Lower leg skin (tissue), 4 donors: ENCODE results near the gene RGPD8. TPM values are rescaled to one million over a fixed set of nuclear protein-coding genes. Genes with fewer than 3 reads are reported as not detected.
"Not testable (repeated sequence)": the region's sequence is repeated elsewhere in the genome, so short reads cannot be mapped to it uniquely, and the experiment has no call there.

ENCODE experiments used
- DNase-seq, 2 donors: peaks; one replicate each; pipeline ENCODE4 v3.0.0-alpha.2; 2019; ENCODE audit warnings: low spot score in 2 of 2
- H3K4me3 ChIP-seq: fragments of 200-600 bp; sonication (generic); 2 replicates; pipeline ENCODE4 v1.5.1; 2017; ENCODE audit warnings: mild to moderate bottlenecking, low read depth; ENCODE audit not compliant: poor library complexity, severe bottlenecking
- POLR2A ChIP-seq, 2 donors: fragments of 450-650 bp; IDR thresholded peaks; one replicate each; pipeline ENCODE4 v1.6.1; 2016 to 2017; ENCODE audit warnings: antibody characterized with exemption in 2 of 2, mild to moderate bottlenecking in 1 of 2, moderate library complexity in 1 of 2
- WGBS, 2 donors: methylation state at CpG; one replicate each; pipeline ENCODE4 v1.1.5; 2018; 5-methylcytosine and 5-hydroxymethylcytosine counted together
- intact Hi-C: fragments of 100-400 bp; cut with DNase I; formaldehyde crosslinking; loops from one replicate; pipeline ENCODE4 v1.15.0; 2023; ENCODE audit warnings: low total_unique reads
- total RNA-seq, 4 donors: library from RNA; depleted of rRNA; stranded (reverse); fragments of >200 nt; gene quantifications; one replicate each; pipeline ENCODE4 v1.1.0, GENCODE V29; 2016
- TF ChIP-seq, protein P1 (sequence below), 3 donors: fragments of 450-650 bp; IDR thresholded peaks; one replicate each; pipeline ENCODE4 v1.5.1; 2016; ENCODE audit warnings: antibody characterized with exemption in 3 of 3, mild to moderate bottlenecking in 3 of 3, moderate library complexity in 2 of 3

Gene RGPD8
- total RNA-seq, 4 donors from 2014 or later: 10.5 to 24.8 (median 12.8) TPM

DNA sequence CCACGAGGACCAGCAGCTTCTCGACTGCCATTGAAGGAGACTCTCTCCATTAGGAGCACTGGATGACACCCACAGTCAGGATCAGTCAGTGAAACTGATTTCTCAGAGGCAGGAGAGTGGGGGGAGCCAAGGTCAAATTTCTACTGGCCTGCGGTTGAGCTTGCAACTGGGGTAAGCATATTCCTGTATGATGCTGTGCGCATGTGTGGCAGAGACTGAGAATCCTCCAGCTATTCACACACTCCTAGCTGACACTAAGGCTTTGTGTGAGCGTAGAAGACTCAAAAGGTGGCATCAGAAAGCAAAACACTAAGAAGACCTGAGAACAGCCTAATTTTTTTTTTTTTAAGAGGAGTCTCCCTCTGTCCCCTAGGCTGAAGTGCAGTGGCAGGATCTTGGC, 28.7 kb upstream of the RGPD8 start:
- intact Hi-C loops: loop anchor here (10.0 kb wide), 1 partner anchor 53 kb away; no protein-coding TSS in a partner anchor
- DNase-seq: no peak
- 75 to 77% methylated on average over 5 of the region's 5 CpGs for WGBS, 2 donors

GRCh38 chr2:112459372-112459771, 25.9 kb upstream of the RGPD8 start:
- H3K4me3 ChIP-seq: no peak overlapping the region
- WGBS, 2 donors: 100% methylated on average over 1 of the region's 1 CpG
- intact Hi-C loops: no loop called here
- TF ChIP-seq, protein P1, sequence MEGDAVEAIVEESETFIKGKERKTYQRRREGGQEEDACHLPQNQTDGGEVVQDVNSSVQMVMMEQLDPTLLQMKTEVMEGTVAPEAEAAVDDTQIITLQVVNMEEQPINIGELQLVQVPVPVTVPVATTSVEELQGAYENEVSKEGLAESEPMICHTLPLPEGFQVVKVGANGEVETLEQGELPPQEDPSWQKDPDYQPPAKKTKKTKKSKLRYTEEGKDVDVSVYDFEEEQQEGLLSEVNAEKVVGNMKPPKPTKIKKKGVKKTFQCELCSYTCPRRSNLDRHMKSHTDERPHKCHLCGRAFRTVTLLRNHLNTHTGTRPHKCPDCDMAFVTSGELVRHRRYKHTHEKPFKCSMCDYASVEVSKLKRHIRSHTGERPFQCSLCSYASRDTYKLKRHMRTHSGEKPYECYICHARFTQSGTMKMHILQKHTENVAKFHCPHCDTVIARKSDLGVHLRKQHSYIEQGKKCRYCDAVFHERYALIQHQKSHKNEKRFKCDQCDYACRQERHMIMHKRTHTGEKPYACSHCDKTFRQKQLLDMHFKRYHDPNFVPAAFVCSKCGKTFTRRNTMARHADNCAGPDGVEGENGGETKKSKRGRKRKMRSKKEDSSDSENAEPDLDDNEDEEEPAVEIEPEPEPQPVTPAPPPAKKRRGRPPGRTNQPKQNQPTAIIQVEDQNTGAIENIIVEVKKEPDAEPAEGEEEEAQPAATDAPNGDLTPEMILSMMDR (IDR thresholded peaks at IDR 0.05): no peak
- TF ChIP-seq POLR2A (IDR thresholded peaks at IDR 0.05): no peak
- DNase-seq: no peak

More for the DNA sequence above, 28.7 kb upstream of the RGPD8 start:
- H3K4me3 ChIP-seq: no peak overlapping the region
- TF ChIP-seq, protein P1 (IDR thresholded peaks at IDR 0.05): no peak
- no peak for TF ChIP-seq POLR2A (IDR thresholded peaks at IDR 0.05)

- no peak for DNase-seq
- intact Hi-C loops: no loop called here
- TF ChIP-seq, protein P1 (IDR thresholded peaks at IDR 0.05): no peak
- no peak for TF ChIP-seq POLR2A (IDR thresholded peaks at IDR 0.05)
- no peak overlapping the region for H3K4me3 ChIP-seq
These were observed 21.1 kb upstream of the RGPD8 start for GRCh38 chr2:112454586-112454985.

- WGBS, 2 donors: 92 to 94% methylated on average over 1 of the region's 1 CpG
These were observed 17.9 kb upstream of the RGPD8 start for GRCh38 chr2:112451317-112451716.

DNA sequence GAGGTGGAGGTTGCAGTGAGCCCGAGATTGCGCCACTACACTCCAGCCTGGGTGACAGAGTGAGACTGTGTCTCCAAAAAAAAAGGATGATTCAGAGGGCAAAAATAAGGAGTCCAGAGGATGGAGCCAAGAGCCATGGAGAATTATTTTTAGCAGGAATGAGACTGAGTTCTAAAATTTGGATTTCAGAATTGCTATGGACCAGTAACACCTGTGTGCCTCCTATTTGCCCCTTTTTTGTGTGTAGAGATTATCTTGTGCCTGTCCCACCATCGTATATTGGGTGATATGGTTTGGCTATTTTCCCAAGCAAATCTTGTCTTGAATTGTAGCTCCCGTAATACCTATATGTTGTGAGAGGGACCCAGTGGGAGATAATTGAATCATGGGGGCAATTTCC, 16.4 kb upstream of the RGPD8 start:
- H3K4me3 ChIP-seq: no peak overlapping the region
- intact Hi-C loops: no loop called here
- TF ChIP-seq, protein P1 (IDR thresholded peaks at IDR 0.05): no peak
- no peak for TF ChIP-seq POLR2A (IDR thresholded peaks at IDR 0.05)
- WGBS, 2 donors: 91 to 95% methylated on average over 4 of the region's 4 CpGs
- no peak for DNase-seq

More at GRCh38 chr2:112451317-112451716, 17.9 kb upstream of the RGPD8 start:
- no peak for DNase-seq
- TF ChIP-seq POLR2A (IDR thresholded peaks at IDR 0.05): no peak
- TF ChIP-seq, protein P1 (IDR thresholded peaks at IDR 0.05): no peak
- intact Hi-C loops: no loop called here
- no peak overlapping the region for H3K4me3 ChIP-seq

- DNase-seq, H3K4me3 ChIP-seq, intact Hi-C loops: not testable (repeated sequence)
- no CpG with 5 or more reads among the region's 1 CpG for WGBS, 2 donors
These were observed 10.8 kb upstream of the RGPD8 start for GRCh38 chr2:112444256-112444655.

DNA sequence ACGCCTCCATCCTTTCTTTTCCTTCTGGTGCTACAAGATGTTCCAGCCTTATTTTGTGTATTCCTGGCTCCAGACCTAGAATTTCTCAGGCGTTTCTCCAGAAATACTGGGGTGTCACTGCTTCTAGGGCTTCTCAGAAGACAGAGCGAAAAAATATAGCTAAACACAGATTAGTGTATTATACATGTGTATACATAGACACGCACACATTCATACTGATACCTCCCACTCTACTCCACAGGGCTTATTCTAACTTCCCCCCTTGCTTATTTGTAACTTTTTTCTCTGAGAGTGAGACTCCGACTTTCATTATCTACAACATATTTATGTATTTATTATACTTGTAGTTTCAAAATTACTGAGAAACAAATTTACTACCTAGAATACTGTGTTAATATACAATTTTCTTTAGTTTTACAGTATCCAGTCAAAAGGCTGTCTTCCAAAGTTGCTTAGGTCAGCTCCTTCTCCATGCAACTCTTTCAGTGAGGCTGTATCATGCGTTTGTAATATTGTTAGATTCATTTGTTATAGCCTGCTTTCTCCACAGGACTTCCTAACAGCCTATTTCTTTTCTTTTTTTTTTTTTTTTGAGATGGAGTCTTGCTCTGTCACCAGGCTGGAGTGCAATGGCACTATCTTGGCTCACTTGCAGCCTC, 5.3 kb upstream of the RGPD8 start:
- H3K4me3 ChIP-seq, intact Hi-C loops, DNase-seq: not testable (repeated sequence)
- WGBS, 2 donors: 83 to 91% methylated on average over 6 of the region's 6 CpGs

- H3K4me3 ChIP-seq, DNase-seq, intact Hi-C loops: not testable (repeated sequence)
- WGBS, 2 donors: 78 to 82% methylated on average over 11 to 13 of the region's 16 CpGs
These were observed 4.0 kb upstream of the RGPD8 start for GRCh38 chr2:112437405-112437831.

GRCh38 chr2:112436993-112437392, 3.5 kb upstream of the RGPD8 start:
- H3K4me3 ChIP-seq, DNase-seq, intact Hi-C loops: not testable (repeated sequence)
- 93 to 97% methylated on average over 6 of the region's 10 CpGs for WGBS, 2 donors
